GM10266 (cell line): ENCODE results near the gene SLC7A6OS.

ENCODE experiments used
- DNase-seq: peaks from one replicate; pipeline ENCODE4 v3.0.0; 2012; ENCODE audit errors: extremely low spot score
- CTCF ChIP-seq: IDR thresholded peaks from 2 replicates; pipeline ENCODE4 v1.5.1; 2012; ENCODE audit warnings: mild to moderate bottlenecking, low read depth; ENCODE audit not compliant: control insufficient read depth, insufficient read depth; ENCODE audit errors: missing control alignments

SLC7A6OS gene

GRCh38 chr16:68345351-68345810, 34.6 kb upstream of the SLC7A6OS start:
- DNase-seq, result no peak
- no peak for TF ChIP-seq CTCF

GRCh38 chr16:68344252-68344651, 33.5 kb upstream of the SLC7A6OS start:
- no peak for TF ChIP-seq CTCF

GRCh38 chr16:68343137-68343536, 32.4 kb upstream of the SLC7A6OS start:
- no peak for TF ChIP-seq CTCF
- DNase-seq, result no peak

More at GRCh38 chr16:68344252-68344651, 33.5 kb upstream of the SLC7A6OS start:
- no peak for DNase-seq

- DNase-seq, result no peak
- TF ChIP-seq CTCF, result no peak
Measured at GRCh38 chr16:68342620-68343019, 31.9 kb upstream of the SLC7A6OS start.

GRCh38 chr16:68339214-68339613, 28.5 kb upstream of the SLC7A6OS start:
- no peak for DNase-seq
- TF ChIP-seq CTCF, result no peak

- DNase-seq, result no peak
- TF ChIP-seq CTCF, result no peak
Measured at GRCh38 chr16:68338326-68339119, 27.8 kb upstream of the SLC7A6OS start.

GRCh38 chr16:68335175-68335574, 24.4 kb upstream of the SLC7A6OS start:
- no peak for TF ChIP-seq CTCF
- DNase-seq, result no peak
